HG02852 (cell line): ENCODE data around the gene SPRR2F.

Experiments
- ATAC-seq: cut with Tn5 transposase; IDR thresholded peaks from one replicate; pipeline ENCODE4 v1.9.1; 2021; ENCODE audit warnings: mild to moderate bottlenecking, moderate library complexity; ENCODE audit not compliant: unreplicated experiment

Gene SPRR2F

DNA sequence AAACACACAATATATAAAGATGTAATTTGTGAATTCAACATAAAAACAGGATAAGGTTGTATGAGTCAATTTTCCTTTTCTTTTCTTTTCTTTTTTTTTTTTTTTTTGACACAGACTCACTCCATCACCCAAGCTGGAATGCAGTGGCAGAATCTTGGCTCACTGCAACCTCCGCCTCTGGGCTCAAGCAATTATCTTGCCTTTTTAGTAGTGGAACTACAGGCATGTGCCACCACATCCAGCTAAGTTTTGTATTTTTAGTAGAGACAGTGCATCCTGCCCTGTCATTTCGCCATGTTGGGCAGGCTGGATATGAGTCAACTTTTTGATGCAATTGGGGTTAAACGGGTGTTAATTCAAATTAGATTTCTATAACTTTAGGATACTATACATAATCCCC lies 31.6 kb downstream of the SPRR2F start:
- ATAC-seq: no peak

DNA sequence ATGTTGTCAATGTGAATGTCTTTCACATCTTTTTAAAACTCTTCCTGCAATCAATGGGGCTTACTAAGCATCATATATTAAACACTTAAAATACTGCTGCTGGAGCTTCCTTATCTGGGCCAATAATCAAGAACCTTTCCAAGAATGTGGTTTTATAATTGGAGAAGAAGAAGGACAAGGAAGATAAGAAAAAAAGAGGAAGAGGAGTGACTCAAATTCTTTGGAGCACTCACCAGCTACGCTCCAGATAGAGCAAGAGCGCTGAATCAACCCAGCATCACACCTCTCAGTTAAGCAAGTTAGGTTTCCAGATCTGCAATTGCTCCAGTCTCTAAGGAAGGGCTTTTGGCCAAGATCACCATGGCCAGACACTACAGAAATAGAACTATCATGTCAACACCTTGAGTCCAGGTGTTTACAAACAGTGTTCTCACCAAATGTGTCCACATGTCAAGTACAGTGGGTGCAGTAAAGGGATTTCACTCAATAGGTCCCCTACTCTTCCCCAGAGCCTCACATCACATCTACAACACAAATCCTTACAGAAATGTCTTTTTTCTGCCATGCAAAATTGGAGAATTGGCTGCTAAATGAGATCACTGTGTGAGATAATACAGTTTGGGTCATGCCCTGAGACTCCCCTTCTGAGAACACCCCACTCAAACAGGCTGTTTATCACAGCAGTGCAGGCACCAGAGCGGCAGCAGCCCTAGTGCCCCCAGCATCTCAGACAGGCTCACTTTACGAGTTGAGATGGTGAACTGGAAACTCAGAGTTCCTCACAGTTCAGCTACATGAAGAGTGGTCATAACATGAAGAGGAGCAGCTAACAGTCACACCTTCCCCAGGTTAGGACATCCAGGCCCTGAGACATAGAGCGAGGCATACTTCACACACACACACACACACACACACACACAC lies 40.2 kb downstream of the SPRR2F start:
- ATAC-seq: no peak

DNA sequence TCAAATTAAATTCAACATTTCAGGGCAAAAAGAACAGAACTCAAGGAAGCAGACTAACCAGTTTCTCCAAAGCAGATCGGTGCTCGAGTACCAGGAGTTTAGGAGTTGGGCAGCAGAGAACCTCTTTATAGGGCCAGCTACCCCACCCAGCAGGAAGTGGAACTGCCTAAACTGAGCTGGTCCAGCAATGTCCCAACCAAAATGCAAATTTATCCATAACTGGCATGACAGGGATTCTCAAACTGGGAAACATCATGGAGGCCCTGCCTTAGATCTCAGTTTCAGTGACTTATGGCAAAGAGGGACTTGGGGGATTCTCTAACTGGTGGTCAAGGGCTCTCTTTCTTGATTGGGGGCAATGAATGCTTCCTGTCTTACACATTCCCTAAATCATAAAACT lies 41.8 kb downstream of the SPRR2F start, which contains the start of gene SPRR2B:
TSS of gene SPRR2B (minus strand) at position 101 of the 400 bp plus-strand sequence. CDS start 772 bp downstream, outside the sequence.
- ATAC-seq: no peak

DNA sequence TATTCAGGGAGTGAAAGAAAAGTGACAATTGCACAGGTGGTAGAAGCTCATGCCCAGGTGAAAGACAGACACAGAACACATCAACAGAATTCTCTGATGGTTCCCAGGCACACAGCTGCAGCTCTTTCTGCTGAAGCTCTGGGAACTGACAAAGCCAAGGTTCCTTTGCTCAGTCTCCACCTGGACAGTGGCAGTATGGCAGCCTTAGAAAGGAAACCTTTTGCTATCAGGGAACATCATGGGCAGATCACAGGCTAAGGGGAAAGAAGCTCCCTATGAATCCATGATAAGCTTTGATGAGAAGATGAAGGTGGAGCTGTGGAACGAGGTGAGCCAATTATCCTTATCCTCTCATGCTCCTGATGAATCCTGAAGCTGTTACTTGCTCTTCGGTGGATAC lies 43.1 kb downstream of the SPRR2F start:
- no peak for ATAC-seq
